Measurements from ENCODE around the gene AMT. TPM values are rescaled to one million over a fixed set of nuclear protein-coding genes. Genes with fewer than 3 reads are reported as not detected.

The AMT gene
- total and polyA plus RNA-seq, 2 donors from 2014 or later: 15.2 to 44.1 TPM

- peaks cover 0 to 6% (median 0%) of the 10 kb centered on the region in 3 donors for H3K36me3 ChIP-seq (ENCODE audit: control insufficient read depth in 2 of 3, insufficient read depth in 3 of 3, low read length in 3 of 3)
- H3K9me3 ChIP-seq (ENCODE audit: control insufficient read depth in 2 of 3, insufficient read depth in 1 of 3, low read length in 3 of 3): no peaks in the 10 kb centered on the region
- peak overlapping the region; percentile 71 to 99 (median 92) for H3K4me3 ChIP-seq (ENCODE audit: low read length in 3 of 3)
- peak overlapping the region; percentile 94 to 96 for H3K27ac ChIP-seq (ENCODE audit: low read depth in 2 of 2, low read length in 2 of 2)
- H3K4me1 ChIP-seq (ENCODE audit: control insufficient read depth in 2 of 3, insufficient read depth in 2 of 3, low read depth in 1 of 3, low read length in 3 of 3): peaks cover 0 to 28% (median 20%) of the 10 kb centered on the region in 3 donors
- TF ChIP-seq CTCF (IDR thresholded peaks at IDR 0.05; ENCODE audit: borderline replicate concordance, extremely low read depth, insufficient read depth): no peak
- no peak for FAIRE-seq
- no peaks in the 10 kb centered on the region for H3K27me3 ChIP-seq (ENCODE audit: control insufficient read depth, insufficient read depth, low read length)
- DNase-seq: peak in 2 of 5 donors; percentile 73 to 91
- intact Hi-C loops (cut with DNase I): no loop called here
- H3K9ac ChIP-seq (ENCODE audit: low read length in 3 of 3): peak overlapping the region; percentile 22 to 77 (median 72)
These were observed 10.7 kb downstream of the AMT start for GRCh38 chr3:49411535-49411967.

DNA sequence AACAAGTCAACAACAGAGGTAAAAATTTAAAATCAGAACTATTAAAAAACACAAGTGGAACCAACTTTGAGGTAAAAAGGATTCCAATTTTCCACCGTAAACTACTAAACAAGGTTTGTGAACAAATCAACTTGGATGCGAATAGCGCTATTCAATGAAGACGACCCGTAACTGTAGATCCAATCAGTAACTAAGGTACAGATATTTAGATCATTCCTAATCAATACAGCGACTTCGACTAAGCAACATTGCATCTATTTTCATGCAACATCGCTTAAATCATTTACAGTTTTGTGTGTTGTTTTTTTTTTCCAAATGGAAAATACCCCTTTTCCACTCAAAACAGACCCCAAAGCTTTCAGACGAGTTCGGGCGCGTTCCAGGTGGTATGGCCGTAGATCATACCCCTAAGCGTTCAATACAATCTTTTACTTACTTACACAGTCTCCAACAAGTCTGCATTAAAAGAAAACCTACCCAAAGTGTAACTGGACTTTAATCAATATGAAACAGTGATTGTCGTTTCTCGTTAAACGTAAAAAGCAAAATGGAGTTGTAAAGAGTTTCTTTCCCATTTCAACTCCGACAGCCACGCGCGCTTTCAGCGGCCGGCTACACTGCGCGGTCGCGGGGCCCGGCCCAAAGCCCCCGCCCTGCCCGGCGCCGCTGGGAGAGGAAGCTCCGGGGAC lies 11.3 kb downstream of the AMT start:
- TF ChIP-seq CTCF (IDR thresholded peaks at IDR 0.05; ENCODE audit: borderline replicate concordance, extremely low read depth, insufficient read depth): no peak
- peak overlapping the region; percentile 94 to 96 for H3K27ac ChIP-seq (ENCODE audit: low read depth in 2 of 2, low read length in 2 of 2)
- H3K9ac ChIP-seq (ENCODE audit: low read length in 3 of 3): peak overlapping the region; percentile 72 to 92 (median 91)
- peak overlapping the region; percentile 83 to 99 (median 92) for H3K4me3 ChIP-seq (ENCODE audit: low read length in 3 of 3)
- peaks cover 0 to 3% (median 0%) of the 10 kb centered on the region in 3 donors for H3K36me3 ChIP-seq (ENCODE audit: control insufficient read depth in 2 of 3, insufficient read depth in 3 of 3, low read length in 3 of 3)
- peaks cover 0 to 23% (median 20%) of the 10 kb centered on the region in 3 donors for H3K4me1 ChIP-seq (ENCODE audit: control insufficient read depth in 2 of 3, insufficient read depth in 2 of 3, low read depth in 1 of 3, low read length in 3 of 3)
- H3K27me3 ChIP-seq (ENCODE audit: control insufficient read depth, insufficient read depth, low read length): no peaks in the 10 kb centered on the region
- peak in 1 of 5 donors; percentile 48 for DNase-seq
- no peak for FAIRE-seq
- no peaks in the 10 kb centered on the region for H3K9me3 ChIP-seq (ENCODE audit: control insufficient read depth in 2 of 3, insufficient read depth in 1 of 3, low read length in 3 of 3)
- intact Hi-C loops (cut with DNase I): no loop called here

- intact Hi-C loops (cut with DNase I): no loop called here
- peak overlapping the region; percentile 83 to 99 (median 92) for H3K4me3 ChIP-seq (ENCODE audit: low read length in 3 of 3)
- no peak overlapping the region for H3K27ac ChIP-seq (ENCODE audit: low read depth in 2 of 2, low read length in 2 of 2)
- DNase-seq: no peak
- no peak for FAIRE-seq
- no peaks in the 10 kb centered on the region for H3K9me3 ChIP-seq (ENCODE audit: control insufficient read depth in 2 of 3, insufficient read depth in 1 of 3, low read length in 3 of 3)
- TF ChIP-seq CTCF (IDR thresholded peaks at IDR 0.05; ENCODE audit: borderline replicate concordance, extremely low read depth, insufficient read depth): no peak
- no peaks in the 10 kb centered on the region for H3K36me3 ChIP-seq (ENCODE audit: control insufficient read depth in 2 of 3, insufficient read depth in 3 of 3, low read length in 3 of 3)
- H3K4me1 ChIP-seq (ENCODE audit: control insufficient read depth in 2 of 3, insufficient read depth in 2 of 3, low read depth in 1 of 3, low read length in 3 of 3): peaks cover 0 to 20% (median 19%) of the 10 kb centered on the region in 3 donors
- H3K27me3 ChIP-seq (ENCODE audit: control insufficient read depth, insufficient read depth, low read length): no peaks in the 10 kb centered on the region
- H3K9ac ChIP-seq (ENCODE audit: low read length in 3 of 3): peak overlapping the region; percentile 72 to 92 (median 91)
These were observed 12.0 kb downstream of the AMT start for GRCh38 chr3:49410066-49410845.

Data from kidney (tissue), 14 donors.